ENCODE measurements around the gene RAP1A. TPM values are rescaled to one million over a fixed set of nuclear protein-coding genes. Genes with fewer than 3 reads are reported as not detected.

The RAP1A gene
- total RNA-seq, 2 donors from 2014 or later = 31.4 to 39.1 TPM

DNA sequence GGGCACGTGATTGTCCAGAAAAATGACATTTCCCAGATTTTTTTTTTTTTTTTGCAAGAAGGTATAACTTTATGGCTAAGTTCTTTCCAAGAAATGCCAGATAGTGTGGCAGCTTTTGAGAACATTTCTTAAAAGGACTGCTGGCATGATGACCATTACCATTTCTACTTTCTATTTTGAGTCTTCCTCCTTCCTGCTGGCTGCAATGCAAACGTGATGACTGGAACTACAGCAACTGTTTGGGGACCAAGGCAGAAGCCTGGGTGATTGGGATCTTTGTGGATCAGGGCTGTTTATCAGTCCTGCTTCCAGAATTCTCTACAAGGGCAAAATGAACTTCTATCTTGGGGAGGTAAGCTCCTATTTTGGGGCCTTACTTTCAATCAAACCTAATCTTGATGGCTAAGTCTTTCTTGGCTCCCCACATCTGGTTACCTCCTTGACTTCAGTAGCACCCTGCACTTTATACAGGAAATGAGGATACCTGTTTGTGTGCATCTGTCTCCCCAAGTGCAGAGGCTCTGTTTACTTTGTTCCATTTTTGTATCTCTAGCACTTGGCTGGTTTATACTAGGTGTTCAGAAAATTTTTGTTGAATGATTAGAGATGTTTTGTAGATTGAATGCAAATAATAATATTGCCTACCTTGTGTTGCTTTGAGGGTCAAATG is 132.5 kb downstream of the RAP1A start:
- no peaks in the 10 kb centered on the region for H3K4me1 ChIP-seq (replicated peaks)
- H3K27ac ChIP-seq = no peak overlapping the region
- intact Hi-C loops (cut with DNase I) = loop anchor here (5.0 kb wide), 1 partner anchor 245 kb away; no protein-coding TSS in a partner anchor
- no peak for TF ChIP-seq POLR2AphosphoS5 (IDR thresholded peaks at IDR 0.05)
- no peak for TF ChIP-seq POLR2A (IDR thresholded peaks at IDR 0.05)
- TF ChIP-seq, protein P1, sequence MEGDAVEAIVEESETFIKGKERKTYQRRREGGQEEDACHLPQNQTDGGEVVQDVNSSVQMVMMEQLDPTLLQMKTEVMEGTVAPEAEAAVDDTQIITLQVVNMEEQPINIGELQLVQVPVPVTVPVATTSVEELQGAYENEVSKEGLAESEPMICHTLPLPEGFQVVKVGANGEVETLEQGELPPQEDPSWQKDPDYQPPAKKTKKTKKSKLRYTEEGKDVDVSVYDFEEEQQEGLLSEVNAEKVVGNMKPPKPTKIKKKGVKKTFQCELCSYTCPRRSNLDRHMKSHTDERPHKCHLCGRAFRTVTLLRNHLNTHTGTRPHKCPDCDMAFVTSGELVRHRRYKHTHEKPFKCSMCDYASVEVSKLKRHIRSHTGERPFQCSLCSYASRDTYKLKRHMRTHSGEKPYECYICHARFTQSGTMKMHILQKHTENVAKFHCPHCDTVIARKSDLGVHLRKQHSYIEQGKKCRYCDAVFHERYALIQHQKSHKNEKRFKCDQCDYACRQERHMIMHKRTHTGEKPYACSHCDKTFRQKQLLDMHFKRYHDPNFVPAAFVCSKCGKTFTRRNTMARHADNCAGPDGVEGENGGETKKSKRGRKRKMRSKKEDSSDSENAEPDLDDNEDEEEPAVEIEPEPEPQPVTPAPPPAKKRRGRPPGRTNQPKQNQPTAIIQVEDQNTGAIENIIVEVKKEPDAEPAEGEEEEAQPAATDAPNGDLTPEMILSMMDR (IDR thresholded peaks at IDR 0.05) = no peak
- no peak for DNase-seq (ENCODE audit: low spot score)
- no peaks in the 10 kb centered on the region for H3K27me3 ChIP-seq (replicated peaks; ENCODE audit: insufficient read depth)
- 52% methylated on average over 2 of the region's 2 CpGs for WGBS
- no peaks in the 10 kb centered on the region for H3K9me3 ChIP-seq
- H3K36me3 ChIP-seq = no peaks in the 10 kb centered on the region
- no peak overlapping the region for H3K4me3 ChIP-seq

DNA sequence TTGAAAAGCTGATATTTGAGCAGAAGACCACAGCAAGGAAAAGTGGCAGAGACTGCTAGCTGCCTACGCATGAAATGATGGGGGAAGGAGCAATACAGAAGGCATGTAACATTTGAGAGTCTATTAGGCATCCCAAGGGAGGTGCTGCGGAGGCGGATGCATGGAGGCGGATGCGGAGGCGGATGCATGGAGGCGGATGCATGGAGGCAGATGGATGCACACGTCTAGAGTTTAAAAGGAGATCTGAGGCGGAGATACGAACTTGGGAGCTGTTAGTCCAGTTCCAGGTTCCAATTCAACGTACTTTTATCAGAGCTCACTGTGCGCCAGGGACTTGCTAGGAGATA is 135.4 kb downstream of the RAP1A start:
- intact Hi-C loops (cut with DNase I) = loop anchor here (5.0 kb wide), 3 partner anchors 38 to 273 kb away; no protein-coding TSS in a partner anchor
- H3K4me1 ChIP-seq (replicated peaks) = no peaks in the 10 kb centered on the region
- no peaks in the 10 kb centered on the region for H3K36me3 ChIP-seq
- under 1% methylated on average over 12 of the region's 12 CpGs for WGBS
- H3K27ac ChIP-seq = peak overlapping the region; percentile 88 to 93
- no peaks in the 10 kb centered on the region for H3K27me3 ChIP-seq (replicated peaks; ENCODE audit: insufficient read depth)
- no peaks in the 10 kb centered on the region for H3K9me3 ChIP-seq
- TF ChIP-seq POLR2A (IDR thresholded peaks at IDR 0.05) (no peak), POLR2AphosphoS5 (IDR thresholded peaks at IDR 0.05) (no peak)
- TF ChIP-seq, protein P1 (IDR thresholded peaks at IDR 0.05) = no peak
- peak overlapping the region; percentile 73 to 82 for H3K4me3 ChIP-seq
- no peak for DNase-seq (ENCODE audit: low spot score)

DNA sequence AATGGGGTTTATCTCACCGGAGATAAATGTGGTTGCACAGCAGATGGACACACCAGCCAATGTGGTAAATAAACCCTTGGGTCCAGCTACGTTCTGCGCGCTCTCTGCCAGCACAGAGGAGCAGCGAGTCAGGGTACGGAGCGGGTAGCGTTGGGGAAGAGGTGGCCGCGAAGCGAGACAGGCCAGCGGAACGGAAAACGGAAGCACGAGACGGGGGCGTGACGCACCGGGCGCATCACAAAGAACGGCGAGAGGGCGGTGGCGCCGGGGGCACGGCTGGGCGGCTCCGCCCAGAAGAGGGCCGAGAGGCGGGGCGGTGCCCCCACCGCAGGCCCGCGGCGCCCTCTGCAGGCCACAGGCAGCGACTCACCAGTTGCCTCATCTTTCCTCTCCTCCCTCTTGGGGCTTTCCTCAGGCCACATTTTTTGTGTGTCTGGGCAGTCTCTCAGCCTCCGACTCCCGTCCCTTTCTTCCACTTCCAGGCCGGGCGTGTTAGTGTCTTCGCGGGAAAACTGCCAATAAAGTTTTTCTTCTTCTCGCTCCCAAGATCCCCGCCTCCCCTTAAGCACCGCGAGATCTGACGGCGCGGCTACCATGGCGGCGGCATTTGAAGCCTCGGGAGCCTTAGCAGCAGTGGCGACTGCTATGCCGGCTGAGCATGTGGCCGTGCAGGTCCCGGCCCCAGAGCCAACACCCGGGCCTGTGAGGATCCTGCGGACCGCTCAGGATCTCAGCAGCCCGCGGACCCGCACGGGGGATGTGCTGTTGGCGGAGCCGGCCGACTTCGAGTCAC is 135.9 kb downstream of the RAP1A start, which contains the start of gene DDX20:
Gene DDX20 (plus strand): TSS at position 571 of the 793 bp plus-strand sequence. CDS start 24 bp downstream, at position 595.
- Histone ChIP-seq H3K36me3 (no peaks in the 10 kb centered on the region), H3K27me3 (replicated peaks; ENCODE audit: insufficient read depth) (no peaks in the 10 kb centered on the region), H3K4me3 (peak within 1 kb of the TSS; percentile 73 to 82), H3K27ac (peak within 1 kb of the TSS; percentile 88 to 93), H3K9me3 (no peaks in the 10 kb centered on the region), H3K4me1 (replicated peaks) (no peaks in the 10 kb centered on the region)
- WGBS = under 1% methylated on average over 55 of the region's 67 CpGs
- intact Hi-C loops (cut with DNase I) = loop anchor here (5.0 kb wide), 2 partner anchors 38 to 273 kb away; no protein-coding TSS in a partner anchor
- peak; percentile 91 for DNase-seq (ENCODE audit: low spot score)
- TF ChIP-seq POLR2A (IDR thresholded peaks at IDR 0.05) (peak; percentile 49), POLR2AphosphoS5 (IDR thresholded peaks at IDR 0.05) (peak; percentile 72)
- TF ChIP-seq, protein P1 (IDR thresholded peaks at IDR 0.05) = peak; percentile 88 to 99 (median 98)

DNA sequence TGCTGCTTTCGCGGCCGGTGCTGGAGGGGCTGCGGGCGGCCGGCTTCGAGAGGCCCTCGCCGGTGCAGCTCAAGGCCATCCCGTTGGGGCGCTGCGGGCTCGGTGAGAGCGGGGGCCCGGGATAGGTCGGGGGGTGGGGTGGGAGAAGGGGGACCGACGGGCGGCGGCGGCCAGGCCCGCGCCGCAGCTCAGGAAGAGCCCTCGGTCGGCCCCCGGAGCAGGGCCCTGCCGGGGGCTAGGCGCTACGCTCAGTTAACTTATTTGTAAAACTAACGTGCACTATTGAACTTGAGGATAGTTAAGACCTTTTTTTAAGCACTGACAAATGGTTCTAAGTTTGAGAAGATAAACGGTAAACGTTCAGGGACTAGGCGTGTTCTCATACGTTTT is 136.5 kb downstream of the RAP1A start:
- no peak for DNase-seq (ENCODE audit: low spot score)
- intact Hi-C loops (cut with DNase I) = loop anchor here (5.0 kb wide), 2 partner anchors 39 to 274 kb away; no protein-coding TSS in a partner anchor
- TF ChIP-seq POLR2AphosphoS5 (IDR thresholded peaks at IDR 0.05) (no peak), POLR2A (IDR thresholded peaks at IDR 0.05) (no peak)
- TF ChIP-seq, protein P1 (IDR thresholded peaks at IDR 0.05) = no peak
- no peaks in the 10 kb centered on the region for H3K4me1 ChIP-seq (replicated peaks)
- no peaks in the 10 kb centered on the region for H3K36me3 ChIP-seq
- peak overlapping the region; percentile 73 to 82 for H3K4me3 ChIP-seq
- H3K27ac ChIP-seq = peak overlapping the region; percentile 88 to 93
- no peaks in the 10 kb centered on the region for H3K27me3 ChIP-seq (replicated peaks; ENCODE audit: insufficient read depth)
- no peaks in the 10 kb centered on the region for H3K9me3 ChIP-seq
- WGBS = under 1% methylated on average over 29 of the region's 35 CpGs

Data from prostate gland (tissue), 2 donors.